Osteocyte (in vitro differentiated cells): ENCODE results near the gene ST3GAL6. TPM values are rescaled to one million over a fixed set of nuclear protein-coding genes. Genes with fewer than 3 reads are reported as not detected.

Source experiments
- DNase-seq: peaks from one replicate; pipeline ENCODE4 v3.0.0; 2021; ENCODE audit warnings: mixed read lengths; ENCODE audit not compliant: unreplicated experiment; ENCODE audit errors: extremely low spot score
- H3K27ac Mint-ChIP-seq: one replicate; pipeline ENCODE4 v1.8.0; 2021; ENCODE audit warnings: mild to moderate bottlenecking, mixed read lengths; ENCODE audit not compliant: unreplicated experiment
- H3K27me3 Mint-ChIP-seq: one replicate; pipeline ENCODE4 v1.8.0; 2021; ENCODE audit warnings: mixed read lengths; ENCODE audit not compliant: unreplicated experiment
- H3K36me3 Mint-ChIP-seq: one replicate; pipeline ENCODE4 v1.8.0; 2021; ENCODE audit warnings: mixed read lengths; ENCODE audit not compliant: unreplicated experiment
- H3K4me1 Mint-ChIP-seq: one replicate; pipeline ENCODE4 v1.8.0; 2021; ENCODE audit warnings: mixed read lengths; ENCODE audit not compliant: unreplicated experiment
- H3K4me3 Mint-ChIP-seq: one replicate; pipeline ENCODE4 v1.8.0; 2021; ENCODE audit warnings: mild to moderate bottlenecking, moderate library complexity, mixed read lengths; ENCODE audit not compliant: unreplicated experiment
- H3K9me3 Mint-ChIP-seq: one replicate; pipeline ENCODE4 v1.8.0; 2021; ENCODE audit warnings: mixed read lengths; ENCODE audit not compliant: unreplicated experiment
- total RNA-seq: library from RNA; stranded (reverse); gene quantifications from 2 replicates; pipeline ENCODE4 v1.2.1, GENCODE V29; 2021
- TF ChIP-seq, protein P1 (sequence below): fragments of 200-600 bp; sonication (generic); IDR thresholded peaks from 2 replicates; pipeline ENCODE4 v1.5.0; 2021; ENCODE audit warnings: antibody characterized with exemption, mild to moderate bottlenecking, moderate library complexity

ST3GAL6 gene
- total RNA-seq, 1 donor from 2014 or later, result 8.0 TPM

DNA sequence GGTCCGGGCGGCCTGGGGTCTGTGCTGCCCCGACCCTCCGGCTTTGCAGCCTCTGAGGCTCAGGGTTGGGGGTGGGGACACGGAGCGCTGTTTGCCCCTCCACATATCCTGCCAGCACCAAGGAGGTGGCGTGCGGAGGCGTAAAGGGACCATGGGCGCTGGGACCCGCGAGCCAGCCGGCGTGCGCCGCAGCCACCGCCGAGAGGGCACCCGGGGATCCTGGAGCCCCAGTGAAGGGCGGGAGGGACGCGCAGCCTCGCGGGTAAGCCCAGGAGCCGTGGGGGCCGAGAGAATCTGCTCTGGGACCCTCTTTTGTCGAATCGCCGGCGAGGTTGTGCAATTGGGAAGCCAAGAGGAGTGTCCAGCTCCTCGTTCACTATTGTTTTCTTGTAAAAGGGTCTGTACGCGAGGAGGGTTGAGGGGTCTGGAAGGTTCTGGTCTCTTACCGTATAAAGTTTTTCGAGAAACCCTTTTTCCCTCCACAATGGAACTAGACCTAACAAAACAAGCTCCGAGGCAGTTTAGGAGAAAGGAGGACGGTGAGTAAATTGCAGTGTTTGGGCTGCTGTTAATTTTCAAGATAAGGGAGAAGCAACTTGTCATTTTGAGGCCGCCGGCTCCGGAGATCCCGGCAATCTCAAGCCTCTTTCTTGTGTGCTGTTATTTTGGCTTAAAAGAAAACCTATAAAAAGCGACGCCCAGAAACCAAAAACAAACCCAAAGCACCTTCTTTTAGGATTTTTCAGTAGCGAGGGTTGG is 29.9 kb upstream of the ST3GAL6 start:
- TF ChIP-seq, protein P1, sequence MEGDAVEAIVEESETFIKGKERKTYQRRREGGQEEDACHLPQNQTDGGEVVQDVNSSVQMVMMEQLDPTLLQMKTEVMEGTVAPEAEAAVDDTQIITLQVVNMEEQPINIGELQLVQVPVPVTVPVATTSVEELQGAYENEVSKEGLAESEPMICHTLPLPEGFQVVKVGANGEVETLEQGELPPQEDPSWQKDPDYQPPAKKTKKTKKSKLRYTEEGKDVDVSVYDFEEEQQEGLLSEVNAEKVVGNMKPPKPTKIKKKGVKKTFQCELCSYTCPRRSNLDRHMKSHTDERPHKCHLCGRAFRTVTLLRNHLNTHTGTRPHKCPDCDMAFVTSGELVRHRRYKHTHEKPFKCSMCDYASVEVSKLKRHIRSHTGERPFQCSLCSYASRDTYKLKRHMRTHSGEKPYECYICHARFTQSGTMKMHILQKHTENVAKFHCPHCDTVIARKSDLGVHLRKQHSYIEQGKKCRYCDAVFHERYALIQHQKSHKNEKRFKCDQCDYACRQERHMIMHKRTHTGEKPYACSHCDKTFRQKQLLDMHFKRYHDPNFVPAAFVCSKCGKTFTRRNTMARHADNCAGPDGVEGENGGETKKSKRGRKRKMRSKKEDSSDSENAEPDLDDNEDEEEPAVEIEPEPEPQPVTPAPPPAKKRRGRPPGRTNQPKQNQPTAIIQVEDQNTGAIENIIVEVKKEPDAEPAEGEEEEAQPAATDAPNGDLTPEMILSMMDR, result no peak
- H3K27me3 Mint-ChIP-seq, result no peaks in the 10 kb centered on the region
- no peaks in the 10 kb centered on the region for H3K9me3 Mint-ChIP-seq
- DNase-seq, result no peak
- H3K27ac Mint-ChIP-seq, result peak overlapping the region; percentile 72
- H3K4me3 Mint-ChIP-seq, result peak overlapping the region; percentile 89
- peaks cover 16% of the 10 kb centered on the region for H3K4me1 Mint-ChIP-seq
- H3K36me3 Mint-ChIP-seq, result peaks cover 5% of the 10 kb centered on the region

DNA sequence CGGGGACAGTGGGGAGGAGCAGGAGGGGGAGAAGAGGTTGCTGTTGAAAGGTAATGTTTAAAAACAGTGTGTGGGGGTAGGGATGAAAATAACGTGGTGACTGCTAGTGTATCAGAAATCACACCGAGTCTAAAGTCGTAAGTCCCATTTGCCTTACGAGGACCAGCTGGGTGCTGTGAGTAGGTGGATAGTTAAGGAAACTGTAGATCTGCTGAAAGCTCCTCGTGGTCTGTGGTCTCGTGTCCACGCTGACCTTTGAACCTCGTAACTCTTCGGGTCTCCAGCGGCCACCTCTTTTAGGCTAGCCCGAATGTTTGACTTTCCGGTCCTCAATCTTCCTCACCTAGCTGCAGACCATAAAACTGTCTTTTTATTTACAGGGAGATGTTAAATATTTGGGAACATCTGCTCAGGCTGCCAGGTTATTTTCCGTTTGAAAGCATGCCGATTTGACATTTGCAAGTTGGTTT is 29.3 kb upstream of the ST3GAL6 start:
- H3K27ac Mint-ChIP-seq, result peak overlapping the region; percentile 72
- TF ChIP-seq, protein P1, result no peak
- DNase-seq, result no peak
- no peaks in the 10 kb centered on the region for H3K27me3 Mint-ChIP-seq
- no peaks in the 10 kb centered on the region for H3K9me3 Mint-ChIP-seq
- H3K36me3 Mint-ChIP-seq, result peaks cover 5% of the 10 kb centered on the region
- H3K4me1 Mint-ChIP-seq, result peaks cover 16% of the 10 kb centered on the region
- H3K4me3 Mint-ChIP-seq, result peak overlapping the region; percentile 89

DNA sequence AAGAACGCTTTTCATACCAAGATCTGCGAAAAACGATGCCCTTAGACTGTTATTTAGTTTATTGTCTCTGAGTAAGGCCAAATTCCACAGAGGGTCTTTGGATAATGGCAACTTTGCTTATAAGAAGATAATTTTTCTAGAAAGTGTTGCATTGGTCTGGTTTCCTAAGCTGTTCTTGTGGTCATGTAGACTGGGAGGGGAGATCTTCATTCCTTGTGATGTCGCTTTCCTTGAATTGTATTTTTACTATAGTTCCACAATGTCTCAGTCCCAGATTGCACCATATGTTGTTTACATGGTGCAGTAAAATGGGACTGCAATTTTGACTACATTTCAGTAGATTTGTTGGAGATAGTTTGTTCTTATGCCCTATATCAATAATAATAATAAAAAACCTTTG is 28.8 kb upstream of the ST3GAL6 start:
- Mint-ChIP-seq H3K27ac (no peak overlapping the region), H3K9me3 (no peaks in the 10 kb centered on the region), H3K4me1 (peaks cover 16% of the 10 kb centered on the region), H3K27me3 (no peaks in the 10 kb centered on the region), H3K36me3 (peaks cover 5% of the 10 kb centered on the region), H3K4me3 (peak overlapping the region; percentile 89)
- no peak for DNase-seq
- TF ChIP-seq, protein P1, result no peak

DNA sequence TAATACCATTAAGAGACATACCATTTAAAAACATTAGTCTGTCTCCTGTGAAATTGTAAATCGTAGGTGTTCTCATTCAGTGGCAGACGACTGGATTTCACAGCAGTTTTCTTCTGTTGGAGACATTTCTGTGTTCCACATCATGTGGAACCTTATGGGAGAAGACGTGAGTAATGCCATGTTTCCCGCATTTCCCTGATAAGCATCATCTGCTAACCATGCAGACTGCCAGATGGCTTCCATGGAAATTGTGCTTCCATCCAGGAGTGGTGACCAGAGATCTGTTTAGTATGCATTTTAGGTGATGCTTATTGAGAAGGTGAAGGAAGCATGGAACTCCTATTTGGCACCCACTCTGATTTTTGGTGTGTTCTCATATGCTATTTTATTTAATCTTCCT is 28.4 kb upstream of the ST3GAL6 start:
- no peak for DNase-seq
- Mint-ChIP-seq H3K27ac (no peak overlapping the region), H3K9me3 (no peaks in the 10 kb centered on the region), H3K36me3 (peaks cover 5% of the 10 kb centered on the region), H3K4me3 (peak overlapping the region; percentile 5), H3K4me1 (peaks cover 16% of the 10 kb centered on the region), H3K27me3 (no peaks in the 10 kb centered on the region)
- TF ChIP-seq, protein P1, result no peak

DNA sequence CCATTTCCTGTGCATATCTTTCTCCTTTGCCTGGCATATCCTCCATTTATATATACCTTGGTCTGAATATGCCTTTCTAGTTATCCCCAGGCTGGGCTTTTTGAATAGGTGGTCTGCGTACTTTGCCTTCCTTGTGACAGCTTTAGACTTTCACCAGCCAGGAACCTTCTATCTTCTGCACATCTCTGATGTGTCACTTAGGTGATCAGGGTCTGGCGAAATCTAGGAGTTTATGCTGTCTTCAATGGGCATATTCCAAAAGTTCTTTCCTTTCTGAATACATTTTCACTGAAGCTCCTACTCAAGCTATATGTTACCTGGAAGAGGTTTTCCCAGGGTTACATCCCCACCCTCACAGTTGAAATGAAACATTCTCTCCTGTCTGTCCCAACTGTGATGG is 27.8 kb upstream of the ST3GAL6 start:
- Mint-ChIP-seq H3K27ac (no peak overlapping the region), H3K9me3 (no peaks in the 10 kb centered on the region), H3K36me3 (peaks cover 5% of the 10 kb centered on the region), H3K27me3 (peaks cover under 1% of the 10 kb centered on the region), H3K4me3 (peak overlapping the region; percentile 5), H3K4me1 (peaks cover 16% of the 10 kb centered on the region)
- TF ChIP-seq, protein P1, result no peak
- DNase-seq, result no peak
